Fibroblast of lung (primary cell): ENCODE measurements around the gene DAB1. TPM values are rescaled to one million over a fixed set of nuclear protein-coding genes. Genes with fewer than 3 reads are reported as not detected.

Experiments
- DNase-seq, 2 donors: peaks; one replicate each; pipeline versions ENCODE4 v3.0.0 to v3.0.0-alpha.2; 2010; ENCODE audit warnings: low read depth in 2 of 2
- H2AFZ ChIP-seq: 2 replicates; pipeline ENCODE4 v1.5.1; 2012; ENCODE audit warnings: low read length, control low read depth, inconsistent platforms
- H3K27ac ChIP-seq: 2 replicates; pipeline ENCODE4 v1.5.1; 2011; ENCODE audit warnings: low read length, control low read depth; ENCODE audit not compliant: insufficient read depth
- H3K27me3 ChIP-seq: 2 replicates; pipeline ENCODE4 v1.5.1; 2011; ENCODE audit warnings: mild to moderate bottlenecking, low read length; ENCODE audit not compliant: control insufficient read depth, insufficient read depth
- H3K36me3 ChIP-seq: 2 replicates; pipeline ENCODE4 v1.5.1; 2011; ENCODE audit warnings: low read length; ENCODE audit not compliant: control insufficient read depth, insufficient read depth
- H3K4me1 ChIP-seq: 2 replicates; pipeline ENCODE4 v1.5.1; 2011; ENCODE audit warnings: low read length; ENCODE audit not compliant: control insufficient read depth, insufficient read depth; ENCODE audit errors: extremely low read depth
- H3K4me2 ChIP-seq: 2 replicates; pipeline ENCODE4 v1.5.1; 2011; ENCODE audit warnings: low read length, control low read depth; ENCODE audit not compliant: insufficient read depth; ENCODE audit errors: extremely low read depth
- H3K4me3 ChIP-seq, 4 experiments: fragments of 200-600 bp in 1 of 4; sonication (generic) in 1 of 4; replicated peaks in 1 of 4; 2 replicates each; pipeline ENCODE4 v1.5.1; 2011 to 2016; ENCODE audit warnings: low read length in 4 of 4, low read depth in 3 of 4, mild to moderate bottlenecking in 3 of 4, control low read depth in 2 of 4, inconsistent platforms in 1 of 4, mixed read lengths in 1 of 4; ENCODE audit not compliant: insufficient read depth in 1 of 4; ENCODE audit errors: control extremely low read depth in 1 of 4
- H3K79me2 ChIP-seq: 2 replicates; pipeline ENCODE4 v1.5.1; 2012; ENCODE audit warnings: mild to moderate bottlenecking, low read length, inconsistent platforms; ENCODE audit not compliant: control insufficient read depth, insufficient read depth
- H3K9ac ChIP-seq: 2 replicates; pipeline ENCODE4 v1.5.1; 2011; ENCODE audit warnings: mild to moderate bottlenecking, low read length, control low read depth; ENCODE audit not compliant: insufficient read depth
- H3K9me3 ChIP-seq: 2 replicates; pipeline ENCODE4 v1.5.1; 2012; ENCODE audit warnings: low read depth, low read length; ENCODE audit not compliant: control insufficient read depth, insufficient read depth
- H4K20me1 ChIP-seq: 2 replicates; pipeline ENCODE4 v1.5.1; 2011; ENCODE audit warnings: low read length; ENCODE audit not compliant: control insufficient read depth, insufficient read depth; ENCODE audit errors: extremely low read depth
- CTCF ChIP-seq, 2 donors: IDR thresholded peaks in 1 of 2; conservative IDR thresholded peaks in 1 of 2; 1 replicate in 1 of 2; 2 replicates in 1 of 2; pipeline ENCODE4 v1.5.1; 2011 to 2012; ENCODE audit warnings: low read length in 2 of 2, control low read depth in 1 of 2, inconsistent platforms in 1 of 2, low read depth in 1 of 2, mild to moderate bottlenecking in 1 of 2
- EZH2 ChIP-seq: IDR thresholded peaks from 2 replicates; pipeline ENCODE4 v1.5.1; 2012; ENCODE audit warnings: low read length, control low read depth, mild to moderate bottlenecking; ENCODE audit errors: missing control alignments
- polyA plus RNA-seq, 2 donors: library from polyadenylated mRNA; depleted of rRNA in 1 of 2; stranded (reverse) in 1 of 2; unstranded in 1 of 2; fragments of >200 nt; gene quantifications; 2 replicates each; pipeline ENCODE4 v1.2.1, GENCODE V29; 2011 to 2012; ENCODE audit warnings: missing spikeins in 1 of 2
- total RNA-seq: library from RNA; depleted of rRNA; stranded (reverse); fragments of >200 nt; gene quantifications from 2 replicates; pipeline ENCODE4 v1.2.1, GENCODE V29; 2014

Gene DAB1
- total and polyA plus RNA-seq, 2 donors (not counting 1 experiment from before 2014, with no cell fraction given): 0.17 to 2.0 TPM

DNA sequence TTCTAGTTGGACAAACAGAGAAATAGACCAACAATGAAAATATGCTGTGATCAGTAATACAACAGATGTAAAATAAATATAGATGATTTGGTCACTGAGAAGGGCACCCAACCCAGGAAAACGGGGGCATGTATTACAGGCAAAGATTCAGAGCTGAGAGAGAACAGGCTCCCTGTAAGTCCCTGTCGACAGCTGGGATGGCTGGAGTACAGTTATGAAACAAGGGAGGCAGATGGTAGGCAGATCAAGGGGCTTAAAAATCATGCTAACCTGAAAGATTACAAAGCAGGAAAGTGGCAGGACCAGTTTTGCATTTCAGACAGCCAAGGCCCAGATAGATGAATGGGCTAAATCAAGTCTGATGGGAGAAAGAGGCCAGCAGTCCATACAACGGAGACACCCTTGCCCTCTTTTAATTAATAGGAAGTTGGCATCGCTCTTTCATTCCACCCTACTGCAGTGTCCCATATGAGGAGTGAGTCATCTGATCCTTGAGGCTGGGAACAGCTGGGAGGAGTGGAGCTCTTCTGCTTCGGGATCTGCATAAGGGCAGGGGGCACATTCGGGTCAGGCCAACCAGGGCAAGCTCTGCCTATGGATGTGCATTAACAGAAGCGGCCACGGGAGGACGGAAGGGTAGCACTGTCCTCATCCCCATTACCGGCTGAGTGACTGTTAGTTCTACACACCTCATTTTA, 171.1 kb downstream of the DAB1 start:
- Histone ChIP-seq H3K4me2 (no peak overlapping the region), H2AFZ (no peak overlapping the region), H3K4me1 (no peaks in the 10 kb centered on the region), H3K9me3 (no peaks in the 10 kb centered on the region), H4K20me1 (no peaks in the 10 kb centered on the region), H3K4me3 (no peak overlapping the region), H3K79me2 (no peaks in the 10 kb centered on the region), H3K27ac (no peak overlapping the region), H3K27me3 (no peaks in the 10 kb centered on the region), H3K36me3 (no peaks in the 10 kb centered on the region), H3K9ac (no peak overlapping the region)
- TF ChIP-seq CTCF (conservative IDR thresholded peaks at IDR 0.05 in 1 of 2, IDR thresholded peaks at IDR 0.05 in 1 of 2; ENCODE audit: low read depth in 1 of 2, low read length in 2 of 2) (no peak), EZH2 (no peak)
- DNase-seq: no peak

DNA sequence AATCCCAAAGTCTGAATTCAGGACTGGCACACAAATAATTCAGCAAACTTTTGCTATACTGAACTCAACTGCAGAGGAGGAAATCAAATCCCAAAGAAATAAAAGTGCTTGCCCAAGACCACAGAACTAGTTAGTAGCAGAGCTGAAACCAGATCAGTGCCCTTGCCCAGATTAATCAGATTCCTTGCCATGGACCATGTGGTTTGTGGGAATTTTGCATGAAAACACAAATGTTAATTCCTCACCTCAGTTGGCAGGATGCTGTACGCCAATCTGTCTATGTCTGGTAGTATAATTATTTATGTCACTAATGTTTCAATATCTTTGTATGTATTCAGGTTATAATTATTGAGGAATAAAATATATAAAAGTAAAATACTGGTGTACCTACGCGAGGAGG, 173.8 kb downstream of the DAB1 start:
- no peak for DNase-seq
- TF ChIP-seq CTCF (conservative IDR thresholded peaks at IDR 0.05 in 1 of 2, IDR thresholded peaks at IDR 0.05 in 1 of 2; ENCODE audit: low read depth in 1 of 2, low read length in 2 of 2) (no peak), EZH2 (no peak)
- no peaks in the 10 kb centered on the region for H3K79me2 ChIP-seq
- H3K9ac ChIP-seq: no peak overlapping the region
- no peak overlapping the region for H3K4me2 ChIP-seq
- no peak overlapping the region for H3K27ac ChIP-seq
- H3K4me1 ChIP-seq: no peaks in the 10 kb centered on the region
- H3K9me3 ChIP-seq: no peaks in the 10 kb centered on the region
- no peaks in the 10 kb centered on the region for H3K36me3 ChIP-seq
- no peak overlapping the region for H2AFZ ChIP-seq
- no peak overlapping the region for H3K4me3 ChIP-seq
- H4K20me1 ChIP-seq: no peaks in the 10 kb centered on the region
- H3K27me3 ChIP-seq: no peaks in the 10 kb centered on the region

DNA sequence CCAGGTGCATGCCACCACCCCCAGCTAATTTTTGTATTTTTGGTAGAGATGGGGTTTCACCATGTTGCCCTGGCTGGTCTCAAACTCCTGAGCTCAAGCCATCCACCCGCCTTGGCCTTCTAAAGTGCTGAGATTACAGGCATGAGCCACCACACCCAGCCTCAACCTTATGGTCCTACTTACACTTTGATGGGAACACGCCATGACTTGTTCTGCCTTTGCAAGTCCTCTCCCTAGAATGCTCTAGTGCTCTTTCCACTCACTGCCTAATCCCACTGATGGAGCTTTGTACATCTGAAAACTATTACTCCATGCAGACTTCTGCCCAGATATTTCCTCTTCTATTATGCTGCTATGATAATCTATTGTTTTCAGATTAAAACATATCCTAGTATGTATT, 174.3 kb downstream of the DAB1 start:
- no peak overlapping the region for H2AFZ ChIP-seq
- no peak for DNase-seq
- no peaks in the 10 kb centered on the region for H3K79me2 ChIP-seq
- TF ChIP-seq CTCF (conservative IDR thresholded peaks at IDR 0.05 in 1 of 2, IDR thresholded peaks at IDR 0.05 in 1 of 2; ENCODE audit: low read depth in 1 of 2, low read length in 2 of 2): no peak
- no peak for TF ChIP-seq EZH2
- H3K4me3 ChIP-seq: no peak overlapping the region
- H3K36me3 ChIP-seq: no peaks in the 10 kb centered on the region
- H3K27ac ChIP-seq: no peak overlapping the region
- no peaks in the 10 kb centered on the region for H3K9me3 ChIP-seq
- H3K9ac ChIP-seq: no peak overlapping the region
- H3K4me2 ChIP-seq: no peak overlapping the region
- no peaks in the 10 kb centered on the region for H3K4me1 ChIP-seq
- no peaks in the 10 kb centered on the region for H3K27me3 ChIP-seq
- H4K20me1 ChIP-seq: no peaks in the 10 kb centered on the region
